ENCODE data around the gene PRG3.

The PRG3 gene

GRCh38 chr11:57327721-57328120, 53.2 kb downstream of the PRG3 start:
- no peak overlapping the region for H3K4me3 ChIP-seq (ENCODE audit: insufficient read depth, low read depth, low read length)
- 91 to 92% methylated on average over 5 of the region's 5 CpGs for WGBS, 2 experiments
- H3K4me1 ChIP-seq (ENCODE audit: control insufficient read depth, insufficient read depth, low read length) = peaks cover 20% of the 10 kb centered on the region
- peaks cover 70% of the 10 kb centered on the region for H3K36me3 ChIP-seq (ENCODE audit: control insufficient read depth, insufficient read depth, low read length)
- H3K27me3 ChIP-seq (ENCODE audit: control insufficient read depth, insufficient read depth, low read length, poor library complexity, severe bottlenecking) = no peaks in the 10 kb centered on the region
- no peaks in the 10 kb centered on the region for H3K9me3 ChIP-seq (ENCODE audit: control insufficient read depth, low read length)
- H3K27ac ChIP-seq (ENCODE audit: insufficient read depth, low read depth, low read length, poor library complexity, severe bottlenecking) = no peak overlapping the region

All from ectodermal cell (in vitro differentiated cells).